Measurements from ENCODE around the gene PPFIA4.
A peak's percentile ranks its signal among the peaks of the same experiment; 100 is the strongest.
"Not testable (repeated sequence)": the region's sequence is repeated elsewhere in the genome, so short reads cannot be mapped to it uniquely, and the experiment has no call there.

The PPFIA4 gene

GRCh38 chr1:203017692-203018091 lies 8.6 kb upstream of the PPFIA4 start:
- no peak for DNase-seq (ENCODE audit: low spot score)

GRCh38 chr1:203022855-203023254 lies 3.4 kb upstream of the PPFIA4 start:
- DNase-seq (ENCODE audit: low spot score), result not testable (repeated sequence)

- DNase-seq (ENCODE audit: low spot score), result no peak
Observed at GRCh38 chr1:203025686-203026030, 633 bp upstream of the PPFIA4 start.

DNA sequence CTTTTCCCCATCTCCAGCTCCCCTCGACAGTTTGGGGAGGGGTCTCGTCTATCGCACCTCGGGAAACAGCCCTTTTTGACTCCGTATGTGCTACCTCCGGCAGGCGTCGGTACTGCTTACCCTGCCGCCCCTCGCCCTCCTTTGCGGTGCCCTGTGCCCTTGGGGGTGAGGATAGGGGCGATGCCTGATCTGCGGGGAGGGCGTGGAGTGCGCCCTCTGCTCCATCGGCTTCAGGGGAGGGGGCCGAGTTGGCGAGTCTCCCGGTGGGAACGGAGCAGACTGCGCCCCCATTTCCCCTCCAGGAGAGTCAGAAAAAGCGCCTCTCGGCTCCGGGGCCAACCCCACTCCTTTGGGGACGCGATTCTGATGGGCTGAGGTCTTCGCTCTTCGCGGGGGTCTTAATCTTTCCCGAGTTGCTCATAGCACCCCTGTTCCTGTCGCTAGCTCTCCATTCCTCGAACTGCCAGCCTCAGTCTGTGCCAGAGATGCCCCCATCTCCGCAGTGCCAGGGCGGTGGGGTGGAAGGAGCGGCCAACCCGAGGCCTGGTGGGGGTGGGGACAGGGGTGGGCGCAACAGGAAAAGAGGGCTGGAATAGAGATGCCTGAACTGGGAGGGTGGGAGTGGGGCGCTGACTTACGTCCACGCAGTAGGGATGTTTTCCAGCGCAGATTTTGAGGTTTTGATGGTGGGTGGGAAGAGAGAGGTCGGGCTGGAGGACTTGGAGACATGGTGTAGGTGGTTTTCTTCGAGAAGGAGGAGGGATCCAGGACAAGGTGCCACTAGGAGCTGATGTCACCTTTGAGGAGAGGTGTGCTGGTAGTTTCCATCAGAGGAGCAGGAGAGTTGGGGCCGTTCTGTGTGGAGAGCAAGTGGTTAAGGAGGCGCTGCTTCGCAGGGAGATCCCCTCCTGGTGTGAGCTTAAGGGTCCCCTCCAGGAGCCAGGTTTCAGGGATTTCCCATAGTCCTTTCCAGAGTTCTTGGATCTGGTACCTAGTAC lies 674 bp downstream of the PPFIA4 start:
- peak; percentile 51 for DNase-seq (ENCODE audit: low spot score)

- DNase-seq (ENCODE audit: low spot score), result no peak
Observed at GRCh38 chr1:203028067-203028783, 1.9 kb downstream of the PPFIA4 start.

- DNase-seq (ENCODE audit: low spot score), result no peak
Observed at GRCh38 chr1:203028784-203029553, 2.7 kb downstream of the PPFIA4 start.

DNA sequence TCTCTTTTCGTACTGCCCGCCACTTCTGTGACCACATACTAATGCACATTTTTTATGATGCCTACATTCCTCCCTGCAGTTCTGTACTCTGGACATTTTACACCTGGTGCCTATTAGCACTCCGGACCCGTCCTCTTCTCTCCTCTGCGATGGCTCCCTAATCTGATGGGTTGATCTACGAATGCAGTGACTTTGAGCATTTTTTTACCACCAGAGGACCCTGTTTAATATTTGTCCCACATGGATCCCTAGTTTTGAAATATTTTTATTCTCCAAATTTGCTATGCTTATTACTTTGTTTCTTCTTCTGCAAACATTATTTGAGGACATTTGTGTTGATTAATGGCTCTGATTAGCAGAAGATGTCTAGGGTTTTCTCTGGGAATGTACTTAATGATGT lies 5.2 kb downstream of the PPFIA4 start:
- no peak for DNase-seq (ENCODE audit: low spot score)

GRCh38 chr1:203033287-203033686 lies 7.0 kb downstream of the PPFIA4 start:
- DNase-seq (ENCODE audit: low spot score), result no peak

GRCh38 chr1:203033917-203034316 lies 7.6 kb downstream of the PPFIA4 start:
- DNase-seq (ENCODE audit: low spot score), result peak; percentile 1

- peak; percentile 2 for DNase-seq (ENCODE audit: low spot score)
Observed at GRCh38 chr1:203034422-203035110, 8.3 kb downstream of the PPFIA4 start.

GRCh38 chr1:203035111-203036000 lies 9.1 kb downstream of the PPFIA4 start:
- DNase-seq (ENCODE audit: low spot score), result peak; percentile 22

- peak; percentile 12 for DNase-seq (ENCODE audit: low spot score)
Observed at GRCh38 chr1:203036135-203036534, 9.8 kb downstream of the PPFIA4 start.

DNA sequence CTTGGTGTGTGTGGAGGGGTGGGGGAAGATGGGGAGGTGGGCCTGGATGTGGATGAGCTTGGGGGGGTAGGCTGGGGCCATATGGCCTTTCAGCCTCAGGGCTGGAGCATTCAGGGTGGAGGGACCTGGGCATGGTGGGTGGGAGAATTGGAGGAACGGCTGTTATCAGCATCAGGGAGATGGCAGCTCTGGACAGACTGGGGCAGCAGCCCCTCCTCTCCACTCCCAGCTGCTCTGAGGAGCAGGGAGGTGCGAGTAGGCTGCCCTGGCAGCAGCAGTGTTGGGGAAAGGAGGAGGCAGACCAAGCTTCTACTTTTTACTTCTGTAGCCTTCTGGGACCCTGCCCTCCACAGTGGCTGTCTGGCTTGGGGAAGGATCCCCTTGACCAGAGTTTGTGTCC lies 10.2 kb downstream of the PPFIA4 start:
- peak; percentile 3 for DNase-seq (ENCODE audit: low spot score)

DNA sequence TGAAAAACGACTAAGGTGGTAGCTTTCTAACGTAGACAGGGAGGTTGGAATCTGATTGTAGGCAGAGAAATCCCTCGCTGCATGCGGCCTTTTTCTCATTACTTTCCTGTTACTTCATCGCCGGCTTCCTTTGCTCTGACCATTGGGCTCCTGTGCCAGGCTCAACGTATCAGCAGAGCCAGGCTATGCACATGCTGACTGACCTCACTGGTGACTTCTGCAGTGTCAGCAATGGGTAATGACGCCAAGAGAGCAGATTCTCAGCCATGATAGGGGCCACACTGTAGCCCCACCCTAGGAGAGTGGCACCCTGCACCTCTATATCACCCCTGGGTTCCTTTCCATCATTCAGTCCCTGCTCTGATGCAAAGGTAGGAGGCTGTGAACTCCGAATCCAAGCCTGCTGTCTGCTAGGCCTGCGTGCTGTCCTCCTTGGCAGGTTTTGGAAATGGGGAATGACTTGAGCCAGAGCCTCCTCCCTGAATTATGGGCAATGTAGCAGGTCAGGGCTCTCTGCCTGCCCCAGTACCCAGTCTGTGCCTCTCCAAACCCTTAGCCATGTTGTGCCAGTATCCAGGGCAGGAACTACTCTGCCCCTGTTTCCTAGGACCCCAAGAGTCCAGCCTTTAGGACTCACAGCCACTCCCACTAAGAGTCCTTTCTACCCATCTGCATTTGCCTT lies 11.4 kb downstream of the PPFIA4 start:
- DNase-seq (ENCODE audit: low spot score), result no peak

DNA sequence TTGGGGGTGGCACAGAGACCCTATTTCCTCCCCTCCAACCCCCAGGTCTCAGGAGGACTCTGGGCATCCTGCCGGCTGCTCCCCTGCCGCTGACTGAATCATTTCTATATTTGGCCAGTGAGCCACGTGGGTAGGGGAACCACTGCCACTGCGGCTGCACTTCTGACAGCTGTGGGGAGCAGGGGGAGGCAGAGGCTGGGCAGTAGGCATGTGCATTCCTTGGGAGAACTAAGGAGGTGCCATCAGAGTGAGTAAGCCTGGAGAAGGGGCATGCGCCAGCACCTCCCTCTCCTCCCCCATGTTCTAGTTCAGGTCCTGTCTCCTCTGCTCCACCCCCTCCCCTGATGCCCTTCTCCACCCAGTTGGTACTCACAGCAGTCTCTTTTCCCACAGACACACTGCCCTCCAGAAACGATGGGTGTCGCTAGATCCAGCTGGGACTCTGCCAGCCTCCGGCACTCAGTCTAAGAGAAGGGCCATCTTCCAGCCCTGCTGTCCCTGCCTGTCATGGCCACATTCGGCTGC lies 12.0 kb downstream of the PPFIA4 start:
- DNase-seq (ENCODE audit: low spot score), result no peak

DNA sequence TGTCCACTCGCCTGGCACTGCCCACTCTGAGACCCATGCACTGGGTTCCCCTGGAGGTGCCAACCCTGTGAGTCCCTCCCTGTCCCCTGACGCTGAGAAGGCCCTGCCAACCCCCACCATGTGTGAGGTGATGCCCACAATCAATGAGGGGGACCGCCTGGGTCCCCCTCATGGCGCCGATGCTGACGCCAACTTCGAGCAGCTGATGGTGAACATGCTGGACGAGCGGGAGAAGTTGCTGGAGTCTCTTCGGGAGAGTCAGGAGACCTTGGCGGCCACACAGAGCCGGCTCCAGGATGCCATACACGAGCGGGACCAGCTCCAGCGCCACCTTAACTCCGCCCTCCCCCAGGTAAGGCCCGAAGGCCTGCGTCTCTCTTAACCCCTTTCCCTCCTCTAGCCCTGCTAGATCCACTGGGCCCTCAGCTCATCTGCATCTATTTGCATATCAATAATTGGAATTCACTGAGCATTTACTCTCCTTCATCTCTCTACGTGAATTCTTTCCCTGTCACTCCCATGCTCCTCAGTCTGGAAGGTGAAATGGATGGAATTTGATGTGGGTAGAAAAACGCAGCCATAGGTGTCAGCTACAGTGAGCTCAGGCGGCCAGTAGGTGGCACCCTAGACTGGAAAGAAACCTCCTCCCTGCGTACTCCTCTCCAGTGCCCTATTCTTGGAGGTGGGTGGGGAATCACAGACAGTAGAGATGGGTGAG lies 12.8 kb downstream of the PPFIA4 start:
- peak; percentile 86 for DNase-seq (ENCODE audit: low spot score)

DNA sequence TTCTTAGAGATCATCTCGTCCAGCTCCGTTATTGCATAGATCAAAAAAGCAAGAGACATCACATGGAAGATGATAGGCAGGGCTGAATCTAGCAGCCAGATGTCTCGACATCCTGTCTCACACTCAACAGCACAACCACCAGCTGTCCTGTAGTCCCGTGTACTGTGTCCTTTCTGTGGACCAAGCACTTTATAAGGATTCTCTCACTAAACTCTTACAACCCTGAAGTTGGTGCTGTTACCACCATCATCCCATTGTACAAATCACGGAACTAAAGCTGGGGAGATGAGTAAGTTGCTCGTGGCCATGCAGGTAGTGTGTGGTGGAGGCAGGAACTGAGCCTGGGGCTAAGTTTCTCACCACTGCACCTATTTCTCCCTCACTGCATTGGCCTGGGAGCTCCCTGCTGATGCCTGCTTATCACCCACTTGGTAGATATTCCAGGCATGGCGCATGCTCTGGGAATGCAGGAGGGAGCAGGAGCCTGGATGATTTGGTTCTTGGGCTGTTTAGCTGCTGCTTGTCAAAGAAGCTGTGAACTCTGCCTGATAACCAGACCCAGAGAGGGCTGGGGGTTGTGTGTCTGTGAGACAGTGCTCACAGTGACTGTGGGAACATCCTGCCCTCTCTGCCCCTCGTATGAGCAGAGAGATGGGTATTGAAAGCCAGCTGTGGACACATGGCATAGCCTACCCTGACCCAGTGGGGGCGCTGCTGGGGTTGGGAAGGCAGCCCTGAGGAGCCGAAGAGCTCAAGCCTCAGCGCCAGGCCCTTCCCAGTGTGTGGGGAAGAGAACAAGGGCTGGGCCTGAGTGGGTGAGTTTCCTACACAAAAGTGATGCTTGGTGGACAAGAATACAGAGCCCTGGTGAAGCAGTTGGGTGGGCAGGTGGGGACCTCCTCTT lies 13.6 kb downstream of the PPFIA4 start:
- DNase-seq (ENCODE audit: low spot score), result peak; percentile 72

Measured in iPS-NIHi11 (cell line).